HEK293 (cell line): Measurements from ENCODE around the gene SLC2A6.

Experiments
- CTCF ChIA-PET: fragments of 350-600 bp; formaldehyde crosslinking; extraction: SDS; loops from one replicate; lab custom pipeline; 2021; ENCODE audit warnings: antibody characterized with exemption; lab: Yijun Ruan, JAX
- POLR2A ChIA-PET: fragments of 300-600 bp; formaldehyde crosslinking; extraction: SDS; loops from one replicate; lab custom pipeline; 2020; ENCODE audit warnings: antibody characterized with exemption, inconsistent platforms; lab: Yijun Ruan, JAX
- H3K27ac ChIP-seq: fragments of 200-500 bp; sonication (Bioruptor generic); 2 replicates; pipeline ENCODE4 v1.5.1; 2014; ENCODE audit warnings: low read depth, low read length, control low read depth, inconsistent platforms; ENCODE audit errors: extremely low read depth
- H3K36me3 ChIP-seq, 2 experiments: fragments of 200-500 bp in 1 of 2; sonication (Bioruptor generic) in 1 of 2; 1 replicate in 1 of 2; 2 replicates in 1 of 2; pipeline ENCODE4 v1.5.1; 2014 to 2017; ENCODE audit warnings: inconsistent platforms in 2 of 2, low read length in 2 of 2; ENCODE audit not compliant: control insufficient read depth in 2 of 2, insufficient read depth in 1 of 2
- H3K4me1 ChIP-seq: fragments of 200-500 bp; sonication (Bioruptor generic); 2 replicates; pipeline ENCODE4 v1.5.1; 2014; ENCODE audit warnings: mild to moderate bottlenecking, low read length, inconsistent platforms; ENCODE audit not compliant: control insufficient read depth, insufficient read depth
- H3K4me3 ChIP-seq: 2 replicates; pipeline ENCODE4 v1.5.1; 2011; ENCODE audit warnings: low read depth, mild to moderate bottlenecking, control low read depth, low read length, moderate library complexity
- H3K9me3 ChIP-seq: fragments of 200-500 bp; sonication (Bioruptor generic); 2 replicates; pipeline ENCODE4 v1.5.1; 2014; ENCODE audit warnings: low read depth, low read length, inconsistent platforms; ENCODE audit not compliant: control insufficient read depth, insufficient read depth
- BCL11B ChIP-seq: fragments of 450-650 bp; formaldehyde crosslinking; IDR thresholded peaks from 2 replicates; pipeline ENCODE4 v1.5.1; 2016; ENCODE audit warnings: low read depth, missing biosample characterization, missing genetic modification characterization
- EGR2 ChIP-seq: fragments of 450-650 bp; formaldehyde crosslinking; IDR thresholded peaks from 2 replicates; pipeline ENCODE4 v1.5.1; 2016; ENCODE audit warnings: low read depth, missing biosample characterization, missing genetic modification characterization
- KLF1 ChIP-seq: fragments of 450-650 bp; formaldehyde crosslinking; IDR thresholded peaks from 2 replicates; pipeline ENCODE4 v1.5.1; 2016; ENCODE audit warnings: missing biosample characterization, missing genetic modification characterization
- KLF8 ChIP-seq: fragments of 450-650 bp; formaldehyde crosslinking; IDR thresholded peaks from 2 replicates; pipeline ENCODE4 v1.5.1; 2016; ENCODE audit warnings: missing biosample characterization, missing genetic modification characterization
- PRDM2 ChIP-seq: fragments of 450-650 bp; formaldehyde crosslinking; IDR thresholded peaks from 2 replicates; pipeline ENCODE4 v1.5.1; 2016; ENCODE audit warnings: missing biosample characterization, missing genetic modification characterization, borderline replicate concordance
- RBAK ChIP-seq: fragments of 450-650 bp; formaldehyde crosslinking; IDR thresholded peaks from 2 replicates; pipeline ENCODE4 v1.5.1; 2016; ENCODE audit warnings: missing biosample characterization, missing genetic modification characterization
- SP2 ChIP-seq: fragments of 450-650 bp; formaldehyde crosslinking; IDR thresholded peaks from 2 replicates; pipeline ENCODE4 v1.5.1; 2016; ENCODE audit warnings: missing biosample characterization, missing genetic modification characterization
- ZBTB20 ChIP-seq: fragments of 450-650 bp; formaldehyde crosslinking; IDR thresholded peaks from 2 replicates; pipeline ENCODE4 v1.5.1; 2016; ENCODE audit warnings: missing biosample characterization, missing genetic modification characterization
- ZBTB49 ChIP-seq: fragments of 450-650 bp; formaldehyde crosslinking; IDR thresholded peaks from 2 replicates; pipeline ENCODE4 v1.5.1; 2016; ENCODE audit warnings: missing biosample characterization, missing genetic modification characterization, low read depth
- ZNF112 ChIP-seq: fragments of 450-650 bp; formaldehyde crosslinking; IDR thresholded peaks from 2 replicates; pipeline ENCODE4 v1.5.0; 2017; ENCODE audit warnings: missing biosample characterization, missing genetic modification characterization
- ZNF146 ChIP-seq: fragments of 450-650 bp; formaldehyde crosslinking; IDR thresholded peaks from 2 replicates; pipeline ENCODE4 v1.5.1; 2016; ENCODE audit warnings: missing biosample characterization, missing genetic modification characterization
- ZNF16 ChIP-seq: fragments of 450-650 bp; formaldehyde crosslinking; IDR thresholded peaks from 2 replicates; pipeline ENCODE4 v1.5.1; 2016; ENCODE audit warnings: low read depth, missing biosample characterization, missing genetic modification characterization
- ZNF202 ChIP-seq: fragments of 450-650 bp; formaldehyde crosslinking; IDR thresholded peaks from 2 replicates; pipeline ENCODE4 v1.5.1; 2016; ENCODE audit warnings: missing biosample characterization, missing genetic modification characterization, borderline replicate concordance
- ZNF214 ChIP-seq: fragments of 450-650 bp; formaldehyde crosslinking; IDR thresholded peaks from 2 replicates; pipeline ENCODE4 v1.5.1; 2017; ENCODE audit warnings: missing biosample characterization, mild to moderate bottlenecking, missing genetic modification characterization, borderline replicate concordance
- ZNF610 ChIP-seq: fragments of 450-650 bp; formaldehyde crosslinking; IDR thresholded peaks from 2 replicates; pipeline ENCODE4 v1.5.1; 2016; ENCODE audit warnings: missing biosample characterization, missing genetic modification characterization, borderline replicate concordance
- ZNF677 ChIP-seq: fragments of 450-650 bp; IDR thresholded peaks from 2 replicates; pipeline ENCODE4 v1.5.0; 2018; ENCODE audit warnings: missing biosample characterization, mild to moderate bottlenecking, missing genetic modification characterization, moderate library complexity
- ZNF792 ChIP-seq: fragments of 450-650 bp; formaldehyde crosslinking; IDR thresholded peaks from 2 replicates; pipeline ENCODE4 v1.5.1; 2016; ENCODE audit warnings: missing biosample characterization, missing genetic modification characterization
- TF ChIP-seq, protein P1 (sequence below): fragments of 450-650 bp; formaldehyde crosslinking; conservative IDR thresholded peaks from 2 replicates; pipeline ENCODE4 v1.5.1; 2016; ENCODE audit warnings: low read depth, missing biosample characterization, missing genetic modification characterization

SLC2A6 gene

GRCh38 chr9:133429641-133430161, 49.2 kb downstream of the SLC2A6 start (continued):
- TF ChIP-seq PRDM2 (tag by site-specific recombination): no peak
- TF ChIP-seq ZBTB49 (tag by site-specific recombination): no peak

DNA sequence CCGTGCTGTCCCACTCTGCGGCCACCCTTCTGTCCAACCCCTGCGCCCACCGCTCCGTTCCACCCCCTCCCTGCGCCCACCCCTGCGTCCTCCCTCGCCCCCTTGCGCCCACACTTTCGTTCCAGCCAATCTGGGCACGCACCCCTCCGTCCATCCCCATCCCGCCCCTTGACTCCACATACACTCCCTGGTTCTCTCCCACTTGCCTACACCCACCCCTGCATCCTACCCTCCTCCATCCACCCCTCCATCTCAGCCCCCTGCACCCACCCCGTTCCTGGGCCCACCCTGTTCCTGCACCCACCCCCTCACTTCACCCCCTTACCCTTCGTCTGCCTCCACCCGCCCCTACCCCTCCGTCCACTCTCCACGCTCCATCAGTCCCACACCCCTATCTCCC, 49.7 kb downstream of the SLC2A6 start:
- CTCF ChIA-PET: interaction anchor here (0.6 kb wide), 1 partner anchor 10 kb away, joined by 3 read pairs; no protein-coding TSS in a partner anchor
- TF ChIP-seq ZNF214 (tag by site-specific recombination) (no peak), KLF1 (tag by site-specific recombination) (no peak), ZNF16 (no peak), ZNF792 (tag by site-specific recombination) (no peak), EGR2 (peak; percentile 47; the same call in 1 of the 2 replicates)
- TF ChIP-seq, all 188 proteins: peak for 1
- Histone ChIP-seq H3K4me1 (0 out of 2 replicates have a peak, but pooled peaks cover 3% of the 10 kb centered on the region), H3K27ac (no peak overlapping the region), H3K9me3 (no peaks in the 10 kb centered on the region), H3K4me3 (no peak overlapping the region), H3K36me3 (peaks cover 0 to 16% of the 10 kb centered on the region in 2 experiments; a peak in 1 of 3 replicates)
- POLR2A ChIA-PET: no interaction called here

GRCh38 chr9:133428617-133429101, 50.2 kb downstream of the SLC2A6 start:
- Histone ChIP-seq H3K4me1 (0 out of 2 replicates have a peak, but pooled peaks cover 3% of the 10 kb centered on the region), H3K4me3 (peak overlapping the region; percentile 8; the same call in 1 of the 2 replicates), H3K27ac (no peak overlapping the region), H3K36me3 (peaks cover 0 to 16% of the 10 kb centered on the region in 2 experiments; a peak in 1 of 3 replicates), H3K9me3 (no peaks in the 10 kb centered on the region)
- ChIA-PET POLR2A (interaction anchor here (1.0 to 1.5 kb wide), 5 partner anchors 11 to 31 kb away, joined by 3 to 5 read pairs (median 4); partner anchors contain the start of genes CACFD1 and REXO4), CTCF (interaction anchor here (0.5 to 1.3 kb wide), 4 partner anchors 10 to 315 kb away, joined by 3 to 8 read pairs (median 3); partner anchors contain the start of gene REXO4)
- TF ChIP-seq SP2 (tag by site-specific recombination) (no peak), RBAK (tag by site-specific recombination) (no peak), KLF8 (tag by site-specific recombination) (no peak), ZNF112 (tag by site-specific recombination) (no peak), ZNF202 (tag by site-specific recombination) (no peak), ZNF610 (no peak), BCL11B (no peak), ZNF146 (tag by site-specific recombination) (no peak), ZNF677 (tag by site-specific recombination) (no peak), ZBTB20 (tag by site-specific recombination) (no peak)
- TF ChIP-seq, protein P1, sequence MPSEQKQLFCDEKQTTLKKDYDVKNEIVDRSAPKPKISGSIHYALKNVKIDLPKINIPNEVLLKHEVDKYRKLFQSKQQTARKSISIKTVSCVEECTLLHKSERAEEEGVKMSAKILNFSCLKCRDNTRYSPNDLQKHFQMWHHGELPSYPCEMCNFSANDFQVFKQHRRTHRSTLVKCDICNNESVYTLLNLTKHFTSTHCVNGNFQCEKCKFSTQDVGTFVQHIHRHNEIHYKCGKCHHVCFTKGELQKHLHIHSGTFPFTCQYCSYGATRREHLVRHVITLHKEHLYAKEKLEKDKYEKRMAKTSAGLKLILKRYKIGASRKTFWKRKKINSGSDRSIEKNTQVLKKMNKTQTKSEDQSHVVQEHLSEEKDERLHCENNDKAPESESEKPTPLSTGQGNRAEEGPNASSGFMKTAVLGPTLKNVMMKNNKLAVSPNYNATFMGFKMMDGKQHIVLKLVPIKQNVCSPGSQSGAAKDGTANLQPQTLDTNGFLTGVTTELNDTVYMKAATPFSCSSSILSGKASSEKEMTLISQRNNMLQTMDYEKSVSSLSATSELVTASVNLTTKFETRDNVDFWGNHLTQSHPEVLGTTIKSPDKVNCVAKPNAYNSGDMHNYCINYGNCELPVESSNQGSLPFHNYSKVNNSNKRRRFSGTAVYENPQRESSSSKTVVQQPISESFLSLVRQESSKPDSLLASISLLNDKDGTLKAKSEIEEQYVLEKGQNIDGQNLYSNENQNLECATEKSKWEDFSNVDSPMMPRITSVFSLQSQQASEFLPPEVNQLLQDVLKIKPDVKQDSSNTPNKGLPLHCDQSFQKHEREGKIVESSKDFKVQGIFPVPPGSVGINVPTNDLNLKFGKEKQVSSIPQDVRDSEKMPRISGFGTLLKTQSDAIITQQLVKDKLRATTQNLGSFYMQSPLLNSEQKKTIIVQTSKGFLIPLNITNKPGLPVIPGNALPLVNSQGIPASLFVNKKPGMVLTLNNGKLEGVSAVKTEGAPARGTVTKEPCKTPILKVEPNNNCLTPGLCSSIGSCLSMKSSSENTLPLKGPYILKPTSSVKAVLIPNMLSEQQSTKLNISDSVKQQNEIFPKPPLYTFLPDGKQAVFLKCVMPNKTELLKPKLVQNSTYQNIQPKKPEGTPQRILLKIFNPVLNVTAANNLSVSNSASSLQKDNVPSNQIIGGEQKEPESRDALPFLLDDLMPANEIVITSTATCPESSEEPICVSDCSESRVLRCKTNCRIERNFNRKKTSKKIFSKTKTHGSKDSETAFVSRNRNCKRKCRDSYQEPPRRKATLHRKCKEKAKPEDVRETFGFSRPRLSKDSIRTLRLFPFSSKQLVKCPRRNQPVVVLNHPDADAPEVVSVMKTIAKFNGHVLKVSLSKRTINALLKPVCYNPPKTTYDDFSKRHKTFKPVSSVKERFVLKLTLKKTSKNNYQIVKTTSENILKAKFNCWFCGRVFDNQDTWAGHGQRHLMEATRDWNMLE (tag by site-specific recombination): no peak
